ENCODE data around the gene PPP3R2.

DNA sequence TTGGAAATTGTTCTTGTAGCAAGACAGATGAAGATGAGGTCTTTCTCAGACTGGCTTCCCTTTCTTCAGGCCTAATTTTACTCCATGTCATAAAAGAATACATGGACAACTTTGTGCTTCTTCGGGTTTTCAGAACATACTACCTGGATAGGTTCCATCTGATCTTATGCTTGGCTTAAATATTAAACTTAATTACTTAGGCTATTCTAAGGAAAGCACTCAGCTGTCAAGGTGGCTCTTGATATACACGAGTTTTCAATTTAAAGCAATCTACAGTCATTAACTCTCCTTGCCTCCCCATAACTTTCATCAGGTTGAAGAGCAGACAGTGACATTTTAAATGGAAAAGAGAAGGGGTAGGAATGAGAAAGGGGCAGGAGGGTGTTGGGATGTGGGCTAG is 9.5 kb upstream of the PPP3R2 start:
- TF ChIP-seq CTCF (IDR thresholded peaks at IDR 0.05 in 2 of 3, conservative IDR thresholded peaks at IDR 0.05 in 1 of 3; ENCODE audit: control insufficient read depth in 2 of 3, extremely low read depth in 1 of 3, insufficient read depth in 1 of 3, low read depth in 3 of 3, low read length in 3 of 3) (no peak), RAD21 (IDR thresholded peaks at IDR 0.05; ENCODE audit: insufficient read depth, low read depth, low read length) (no peak), SPI1 (IDR thresholded peaks at IDR 0.05; ENCODE audit: borderline replicate concordance, insufficient read depth, low read depth, low read length) (no peak), HCFC1 (IDR thresholded peaks at IDR 0.05; ENCODE audit: low read length) (no peak), RCOR1 (conservative IDR thresholded peaks at IDR 0.05; ENCODE audit: low read depth, low read length) (no peak), ZNF384 (IDR thresholded peaks at IDR 0.05; ENCODE audit: borderline replicate concordance, low read depth, low read length) (no peak), TCF3 (IDR thresholded peaks at IDR 0.05; ENCODE audit: borderline replicate concordance, insufficient read depth, low read depth, low read length) (no peak), POLR2A (IDR thresholded peaks at IDR 0.05; ENCODE audit: low read depth, low read length) (no peak), TCF7 (IDR thresholded peaks at IDR 0.05; ENCODE audit: borderline replicate concordance) (no peak)
- TF ChIP-seq, protein P1, sequence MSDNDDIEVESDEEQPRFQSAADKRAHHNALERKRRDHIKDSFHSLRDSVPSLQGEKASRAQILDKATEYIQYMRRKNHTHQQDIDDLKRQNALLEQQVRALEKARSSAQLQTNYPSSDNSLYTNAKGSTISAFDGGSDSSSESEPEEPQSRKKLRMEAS (IDR thresholded peaks at IDR 0.05; ENCODE audit: low read depth, low read length): no peak
